Adrenal gland (tissue), 12 donors: ENCODE results near the gene ANKFN1. TPM values are rescaled to one million over a fixed set of nuclear protein-coding genes. Genes with fewer than 3 reads are reported as not detected.

Experiments used
- DNase-seq, 7 donors: peaks; one replicate each; pipeline ENCODE4 v3.0.0-alpha.2; 2019 to 2020
- H3K27ac ChIP-seq, 5 donors: fragments of 200-600 bp; sonication (generic) in 4 of 5; 1 replicate in 3 of 5; 2 replicates in 2 of 5; pipeline versions ENCODE4 v1.5.1 to v1.8.0; 2016 to 2020; ENCODE audit warnings: mild to moderate bottlenecking in 1 of 5
- H3K27me3 ChIP-seq: fragments of 200-600 bp; 2 replicates; pipeline ENCODE4 v1.8.0; 2021
- H3K36me3 ChIP-seq, 2 donors: fragments of 200-600 bp; replicated peaks in 1 of 2; 1 replicate in 1 of 2; 2 replicates in 1 of 2; pipeline versions ENCODE4 v1.5.1 to v1.8.0; 2018 to 2022
- H3K4me1 ChIP-seq, 2 donors: fragments of 200-600 bp; replicated peaks in 1 of 2; 1 replicate in 1 of 2; 2 replicates in 1 of 2; pipeline versions ENCODE4 v1.5.1 to v1.8.0; 2018 to 2021
- H3K4me3 ChIP-seq, 4 donors: fragments of 200-600 bp; sonication (generic) in 3 of 4; one replicate each; pipeline ENCODE4 v1.5.1; 2016 to 2018
- H3K9me3 ChIP-seq, 3 donors: fragments of 200-600 bp; sonication (generic) in 1 of 3; replicated peaks in 1 of 3; 1 replicate in 2 of 3; 2 replicates in 1 of 3; pipeline versions ENCODE4 v1.5.1 to v1.8.0; 2016 to 2021
- POLR2A ChIP-seq, 2 donors: fragments of 450-650 bp; IDR thresholded peaks; one replicate each; pipeline ENCODE4 v1.6.1; 2017; ENCODE audit warnings: antibody characterized with exemption in 2 of 2, mild to moderate bottlenecking in 2 of 2, moderate library complexity in 1 of 2
- WGBS, 4 donors: extraction: QIAGEN DNeasy Blood & Tissue Kit in 2 of 4; methylation state at CpG; one replicate each; pipeline versions ENCODE4 v1.1.5 to v1.1.7; 2013 to 2017; 5-methylcytosine and 5-hydroxymethylcytosine counted together
- intact Hi-C, 2 donors: fragments of 100-400 bp; cut with DNase I; formaldehyde crosslinking; loops; one replicate each; pipeline versions ENCODE4 v1.14.1 to v1.15.0; 2022 to 2023
- polyA plus RNA-seq, 3 donors: library from polyadenylated mRNA; stranded (reverse); fragments of 200-250 nt in 2 of 3; fragments of 350-450 nt in 1 of 3; fragmentation: Illumina TruSeq in 1 of 3; extraction: RNeasy Lipid Tissue Mini Kit (QIAGEN cat#74804) in 1 of 3; gene quantifications; one replicate each; pipeline ENCODE4 v1.2.3, GENCODE V29; 2013 to 2014
- total RNA-seq, 9 donors: library from RNA; depleted of rRNA in 4 of 9; stranded (reverse); fragments of >200 nt in 4 of 9; fragments of 120-200 nt in 1 of 9; fragmentation: NEBNext Ultra II Directional in 1 of 9; extraction: Animal tissue kit (Norgen Biotek cat#: 25700) in 1 of 9; gene quantifications; one replicate each; pipeline versions ENCODE4 v1.1.0 to v1.2.4, GENCODE V29; 2013 to 2023
- TF ChIP-seq, protein P1 (sequence below), 6 experiments: fragments of 450-650 bp in 4 of 6; fragments of 200-600 bp in 2 of 6; sonication (generic) in 1 of 6; IDR thresholded peaks; 1 replicate in 5 of 6; 2 replicates in 1 of 6; pipeline versions ENCODE4 v1.5.1 to v1.8.0; 2016 to 2021; ENCODE audit warnings: antibody characterized with exemption in 6 of 6, mild to moderate bottlenecking in 2 of 6, moderate library complexity in 1 of 6
- donor health status: healthy with polysubstance abuse.
- donor health status: Bipolar disorder and iron deficiency.
- donor health status: DM: yes; HTN: yes; CAD: no.
- donor health status: DM: no; HTN: no; CAD: no.
- donor health status: DM: no; HTN: no; CAD: no.
- donor health status: DM: yes; HTN: yes; CAD: no.

The ANKFN1 gene
- total and polyA plus RNA-seq, 12 donors: 0.18 to 1.6 (median 0.41) TPM; not detected in 5

DNA sequence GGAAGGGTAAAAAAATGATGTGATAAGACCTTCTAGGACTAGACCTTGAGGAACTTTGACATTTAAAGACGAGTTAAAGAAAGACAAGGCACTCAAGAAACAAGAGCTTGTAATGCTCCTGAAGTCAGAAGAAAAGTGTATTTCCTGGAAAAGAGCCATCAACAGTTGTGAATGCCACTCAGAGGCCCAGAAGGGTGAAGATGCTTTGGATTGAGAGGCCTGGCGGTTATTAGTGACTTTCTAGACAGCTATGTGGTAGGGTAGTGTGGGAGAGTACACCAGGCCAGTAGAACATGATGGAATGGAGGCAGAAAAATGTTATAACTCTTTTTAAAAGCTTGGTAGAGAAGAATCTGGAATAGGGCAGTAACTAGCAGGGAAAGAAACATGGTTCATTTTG, 34.1 kb upstream of the ANKFN1 start:
- TF ChIP-seq, protein P1, sequence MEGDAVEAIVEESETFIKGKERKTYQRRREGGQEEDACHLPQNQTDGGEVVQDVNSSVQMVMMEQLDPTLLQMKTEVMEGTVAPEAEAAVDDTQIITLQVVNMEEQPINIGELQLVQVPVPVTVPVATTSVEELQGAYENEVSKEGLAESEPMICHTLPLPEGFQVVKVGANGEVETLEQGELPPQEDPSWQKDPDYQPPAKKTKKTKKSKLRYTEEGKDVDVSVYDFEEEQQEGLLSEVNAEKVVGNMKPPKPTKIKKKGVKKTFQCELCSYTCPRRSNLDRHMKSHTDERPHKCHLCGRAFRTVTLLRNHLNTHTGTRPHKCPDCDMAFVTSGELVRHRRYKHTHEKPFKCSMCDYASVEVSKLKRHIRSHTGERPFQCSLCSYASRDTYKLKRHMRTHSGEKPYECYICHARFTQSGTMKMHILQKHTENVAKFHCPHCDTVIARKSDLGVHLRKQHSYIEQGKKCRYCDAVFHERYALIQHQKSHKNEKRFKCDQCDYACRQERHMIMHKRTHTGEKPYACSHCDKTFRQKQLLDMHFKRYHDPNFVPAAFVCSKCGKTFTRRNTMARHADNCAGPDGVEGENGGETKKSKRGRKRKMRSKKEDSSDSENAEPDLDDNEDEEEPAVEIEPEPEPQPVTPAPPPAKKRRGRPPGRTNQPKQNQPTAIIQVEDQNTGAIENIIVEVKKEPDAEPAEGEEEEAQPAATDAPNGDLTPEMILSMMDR (IDR thresholded peaks at IDR 0.05): no peak
- TF ChIP-seq POLR2A (IDR thresholded peaks at IDR 0.05): no peak
- H3K27ac ChIP-seq: no peak overlapping the region
- DNase-seq: no peak
- no peaks in the 10 kb centered on the region for H3K36me3 ChIP-seq
- no peak overlapping the region for H3K4me3 ChIP-seq
- no peaks in the 10 kb centered on the region for H3K27me3 ChIP-seq
- intact Hi-C loops: no loop called here
- H3K9me3 ChIP-seq: no peaks in the 10 kb centered on the region
- H3K4me1 ChIP-seq: no peaks in the 10 kb centered on the region
- WGBS, 4 donors: 28 to 57% (median 48%) methylated on average over 2 of the region's 2 CpGs

DNA sequence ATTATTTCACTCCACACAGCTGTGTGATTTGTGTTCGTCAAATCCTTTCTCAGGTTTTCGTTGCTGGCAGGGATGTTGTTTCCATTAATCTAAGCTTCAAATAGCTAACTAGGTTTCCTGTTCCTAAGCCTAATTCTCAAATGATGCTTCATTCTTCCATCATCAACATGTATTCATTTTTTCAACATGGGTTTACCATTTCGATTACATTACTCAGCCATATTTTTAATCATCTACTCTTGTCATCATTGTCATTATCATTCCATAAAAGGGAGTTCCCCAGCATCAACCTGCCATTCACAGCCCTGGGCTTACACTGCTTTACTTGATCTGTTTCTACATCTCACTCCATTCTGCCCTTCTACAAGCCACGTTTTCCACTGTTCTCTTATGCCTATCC, 33.3 kb upstream of the ANKFN1 start:
- intact Hi-C loops: no loop called here

GRCh38 chr17:56121191-56122051, 31.9 kb upstream of the ANKFN1 start:
- no peak overlapping the region for H3K27ac ChIP-seq
- 67 to 75% (median 73%) methylated on average over 9 of the region's 9 CpGs for WGBS, 4 donors
- TF ChIP-seq POLR2A (IDR thresholded peaks at IDR 0.05): no peak
- TF ChIP-seq, protein P1 (IDR thresholded peaks at IDR 0.05): peak in 1 of 6 experiments; percentile 10
- no peaks in the 10 kb centered on the region for H3K27me3 ChIP-seq
- no peak for DNase-seq
- H3K4me1 ChIP-seq: no peaks in the 10 kb centered on the region
- intact Hi-C loops: no loop called here
- H3K36me3 ChIP-seq: no peaks in the 10 kb centered on the region
- H3K9me3 ChIP-seq: no peaks in the 10 kb centered on the region
- H3K4me3 ChIP-seq: no peak overlapping the region

More for the DNA sequence above, 33.3 kb upstream of the ANKFN1 start:
- H3K9me3 ChIP-seq: no peaks in the 10 kb centered on the region
- no peaks in the 10 kb centered on the region for H3K4me1 ChIP-seq
- no peak for DNase-seq
- no peaks in the 10 kb centered on the region for H3K36me3 ChIP-seq
- TF ChIP-seq, protein P1 (IDR thresholded peaks at IDR 0.05): no peak
- no peak for TF ChIP-seq POLR2A (IDR thresholded peaks at IDR 0.05)
- H3K4me3 ChIP-seq: no peak overlapping the region
- H3K27ac ChIP-seq: no peak overlapping the region
- WGBS, 4 donors: 57 to 63% (median 62%) methylated on average over 4 of the region's 4 CpGs
- no peaks in the 10 kb centered on the region for H3K27me3 ChIP-seq

DNA sequence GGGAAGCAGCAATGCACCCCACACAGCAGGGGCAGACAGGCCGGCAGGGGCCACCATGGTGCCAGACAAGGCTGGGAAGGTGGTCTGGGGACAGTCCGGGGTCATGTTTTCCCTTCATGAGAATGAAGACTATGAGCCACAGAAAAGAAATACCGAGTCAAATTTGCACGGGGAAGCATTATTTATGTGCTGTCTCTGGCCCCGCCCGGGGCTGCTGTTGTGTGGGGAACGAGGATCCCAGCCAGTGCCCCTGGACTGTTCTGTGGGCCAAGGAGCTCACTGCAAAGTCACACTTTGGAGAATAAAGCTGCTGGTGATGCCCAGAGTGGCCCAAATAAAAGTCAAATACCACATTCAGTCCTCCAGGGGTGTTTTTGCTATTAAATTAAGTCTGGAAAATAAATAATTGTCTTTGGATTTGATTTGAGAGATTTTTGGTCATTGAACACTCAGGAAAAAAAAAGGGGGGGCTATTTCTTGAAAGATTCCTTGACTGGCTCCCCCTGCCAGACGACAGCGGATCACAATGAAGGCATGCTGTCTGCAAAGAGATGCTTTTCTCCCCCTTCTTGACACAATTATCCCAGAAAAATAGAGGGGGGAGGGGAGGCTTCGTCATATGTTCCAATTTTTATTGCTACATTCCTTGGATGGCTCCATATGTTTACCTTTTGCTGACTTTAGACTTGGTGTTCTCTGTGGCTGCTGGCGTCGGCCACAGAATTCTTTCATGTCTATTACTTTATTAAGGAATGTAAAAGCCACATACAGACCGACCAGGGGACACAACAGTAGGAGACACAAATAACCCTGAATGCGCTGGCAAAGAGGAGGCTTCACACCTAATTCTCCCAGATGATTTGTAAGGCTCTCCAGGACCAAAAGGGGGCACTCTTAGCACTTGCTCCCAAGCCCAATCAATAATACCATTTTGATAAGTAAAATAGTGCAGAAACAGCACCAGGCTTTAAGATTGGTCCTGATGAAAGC, 27.1 kb upstream of the ANKFN1 start:
- TF ChIP-seq POLR2A (IDR thresholded peaks at IDR 0.05): no peak
- TF ChIP-seq, protein P1 (IDR thresholded peaks at IDR 0.05): peak; percentile 11 to 56 (median 48)
- intact Hi-C loops: no loop called here
- H3K9me3 ChIP-seq: no peaks in the 10 kb centered on the region
- H3K36me3 ChIP-seq: no peaks in the 10 kb centered on the region
- no peak overlapping the region for H3K4me3 ChIP-seq
- WGBS, 4 donors: 33 to 47% (median 40%) methylated on average over 14 of the region's 14 CpGs
- peak in 5 of 7 donors; percentile 12 to 53 (median 27) for DNase-seq
- no peak overlapping the region for H3K27ac ChIP-seq
- H3K27me3 ChIP-seq: no peaks in the 10 kb centered on the region
- H3K4me1 ChIP-seq: no peaks in the 10 kb centered on the region
